CMK (cell line): ENCODE measurements around the gene MXD3.

Experiments
- DNase-seq: peaks from one replicate; pipeline ENCODE4 v3.0.0-alpha.2; 2010; ENCODE audit warnings: low read depth

The MXD3 gene

DNA sequence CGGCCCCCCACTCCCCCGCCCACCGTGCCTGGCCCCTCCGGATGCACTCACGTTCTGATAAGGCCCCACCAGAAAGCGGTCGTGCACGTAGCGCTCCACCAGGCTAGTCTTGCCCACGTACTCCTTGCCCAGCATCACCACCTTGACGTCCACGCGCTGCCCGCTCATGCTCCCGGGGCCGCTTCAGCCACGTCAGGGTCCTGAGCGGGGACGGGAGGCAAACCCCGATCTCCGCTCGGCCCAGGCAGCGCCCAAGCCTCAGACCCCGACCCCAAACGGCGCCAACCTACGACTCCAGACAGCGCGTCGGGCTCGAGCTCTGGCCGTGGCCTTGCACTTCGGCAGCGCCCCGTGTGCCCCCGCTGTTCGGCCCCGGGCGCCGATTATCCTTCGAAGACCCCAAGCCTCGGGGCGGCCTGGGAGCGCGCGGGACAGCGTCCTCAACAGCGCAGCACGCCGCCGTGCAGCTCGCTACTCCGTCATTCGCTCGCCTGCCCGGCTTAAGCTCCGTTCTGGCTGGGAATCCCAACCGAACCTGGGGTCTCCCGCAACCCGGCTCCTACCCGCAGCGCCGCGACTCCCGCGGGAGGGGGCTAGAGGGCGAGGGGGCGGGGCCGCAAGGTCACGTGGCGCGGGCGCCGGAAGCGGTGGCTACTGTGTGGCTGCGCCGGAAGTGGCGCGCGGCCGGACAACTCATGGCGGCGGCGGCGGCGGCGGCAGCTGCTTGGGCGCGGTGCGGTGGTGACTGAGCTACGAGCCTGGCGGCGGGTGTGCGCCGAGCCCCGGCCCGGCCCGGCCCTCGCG, 8.4 kb downstream of the MXD3 start, which contains the start of the genes PRELID1 and RAB24:
Gene PRELID1, plus strand, starts transcription at position 679 of the 804 bp plus-strand sequence. CDS start 187 bp downstream, outside the sequence.
Gene RAB24, minus strand, starts transcription at position 599 of the 804 bp plus-strand sequence. Its CDS starts 431 bp downstream, at position 168.
- DNase-seq, result no peak

DNA sequence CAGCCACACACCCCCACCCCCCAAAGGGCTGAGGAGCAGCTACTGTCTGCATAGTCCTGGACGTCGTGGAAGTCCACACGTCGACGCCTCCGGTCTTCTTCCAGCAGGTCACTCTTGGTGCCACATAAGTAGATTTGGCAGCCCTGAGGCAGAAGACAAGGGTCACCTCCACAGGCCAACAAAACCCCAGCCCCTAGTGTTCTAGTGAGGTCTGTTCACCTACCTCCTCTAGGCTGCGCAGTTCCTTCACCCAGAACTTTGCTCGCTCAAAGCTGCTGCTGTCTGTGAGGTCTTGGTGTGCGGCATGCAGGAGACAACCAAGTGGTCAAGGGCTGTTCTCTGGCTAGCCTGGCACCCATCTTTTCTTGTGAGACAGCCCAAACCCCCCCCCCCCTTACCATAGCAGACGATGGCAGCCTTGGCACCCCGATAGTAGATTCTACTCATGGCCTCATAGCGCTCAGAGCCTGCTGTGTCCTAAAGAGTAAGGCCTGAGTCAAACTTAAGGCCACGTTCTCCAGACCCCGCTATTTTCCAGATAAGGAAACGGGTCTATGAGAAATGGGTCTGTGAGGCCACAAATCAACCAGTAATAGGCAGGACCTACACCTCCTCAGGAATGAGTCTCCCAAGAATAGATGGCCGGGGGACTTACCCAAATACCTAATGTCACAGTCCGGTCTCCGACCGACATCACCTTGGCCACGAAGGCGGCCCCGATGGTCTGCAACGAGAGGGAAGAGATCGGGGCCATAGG, 9.2 kb downstream of the MXD3 start:
- DNase-seq, result no peak

DNA sequence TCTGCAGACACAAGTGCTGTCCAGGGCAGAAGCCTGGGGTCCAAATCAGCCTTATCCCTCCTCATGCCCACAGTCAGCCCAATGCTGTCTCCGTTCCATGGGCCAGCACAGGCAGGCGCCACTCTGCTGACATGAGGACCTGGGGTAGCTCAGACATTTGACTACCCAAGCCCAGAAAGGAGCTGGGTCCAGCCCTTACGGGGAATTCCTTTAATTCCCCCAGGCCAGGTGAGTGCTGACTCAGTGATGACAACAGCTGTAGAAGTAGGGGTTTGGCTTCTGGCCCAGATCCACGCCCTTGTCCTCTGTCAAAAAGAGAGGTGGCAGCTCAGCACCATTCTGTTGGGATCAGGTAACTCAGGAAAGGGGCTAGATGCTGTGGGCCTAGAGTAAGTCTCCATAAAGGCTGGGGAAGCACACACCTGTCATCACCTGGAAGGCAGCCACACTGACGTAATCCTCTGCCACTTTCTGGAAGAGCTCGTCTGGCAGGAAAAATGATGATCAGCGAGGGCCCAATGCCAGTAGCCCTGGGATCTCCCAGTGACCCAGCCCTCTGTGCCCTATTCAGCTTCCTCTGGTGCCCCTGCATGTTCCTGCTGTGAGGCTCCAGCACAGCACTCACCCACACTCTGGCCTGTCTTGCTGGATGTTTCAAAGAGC, 10.1 kb downstream of the MXD3 start:
- no peak for DNase-seq

- no peak for DNase-seq
Observed at GRCh38 chr5:177300951-177301350, 10.7 kb downstream of the MXD3 start.

GRCh38 chr5:177300236-177300880, 11.3 kb downstream of the MXD3 start:
- DNase-seq, result peak; percentile 76

- DNase-seq, result no peak
Observed at GRCh38 chr5:177299697-177300096, 12.0 kb downstream of the MXD3 start.

GRCh38 chr5:177297922-177298321, 13.8 kb downstream of the MXD3 start:
- no peak for DNase-seq

GRCh38 chr5:177296581-177296980, 15.1 kb downstream of the MXD3 start:
- no peak for DNase-seq

GRCh38 chr5:177295924-177296323, 15.8 kb downstream of the MXD3 start:
- no peak for DNase-seq

DNA sequence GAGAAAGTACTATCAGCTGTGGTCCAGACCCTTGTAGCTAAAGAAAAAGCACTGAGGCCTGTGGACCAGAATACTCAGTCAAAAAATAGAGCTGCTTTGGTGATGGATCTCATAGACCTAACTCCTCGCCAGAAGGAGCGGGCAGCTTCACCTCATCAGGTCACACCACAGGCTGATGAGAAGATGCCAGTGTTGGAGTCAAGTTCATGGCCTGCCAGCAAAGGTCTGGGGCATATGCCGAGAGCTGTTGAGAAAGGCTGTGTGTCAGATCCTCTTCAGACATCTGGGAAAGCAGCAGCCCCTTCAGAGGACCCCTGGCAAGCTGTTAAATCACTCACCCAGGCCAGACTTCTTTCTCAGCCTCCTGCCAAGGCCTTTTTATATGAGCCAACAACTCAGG, 17.1 kb downstream of the MXD3 start:
- DNase-seq, result no peak

- no peak for DNase-seq
Observed at GRCh38 chr5:177293819-177294581, 17.7 kb downstream of the MXD3 start.

- no peak for DNase-seq
Observed at GRCh38 chr5:177291735-177292134, 20.0 kb downstream of the MXD3 start.

DNA sequence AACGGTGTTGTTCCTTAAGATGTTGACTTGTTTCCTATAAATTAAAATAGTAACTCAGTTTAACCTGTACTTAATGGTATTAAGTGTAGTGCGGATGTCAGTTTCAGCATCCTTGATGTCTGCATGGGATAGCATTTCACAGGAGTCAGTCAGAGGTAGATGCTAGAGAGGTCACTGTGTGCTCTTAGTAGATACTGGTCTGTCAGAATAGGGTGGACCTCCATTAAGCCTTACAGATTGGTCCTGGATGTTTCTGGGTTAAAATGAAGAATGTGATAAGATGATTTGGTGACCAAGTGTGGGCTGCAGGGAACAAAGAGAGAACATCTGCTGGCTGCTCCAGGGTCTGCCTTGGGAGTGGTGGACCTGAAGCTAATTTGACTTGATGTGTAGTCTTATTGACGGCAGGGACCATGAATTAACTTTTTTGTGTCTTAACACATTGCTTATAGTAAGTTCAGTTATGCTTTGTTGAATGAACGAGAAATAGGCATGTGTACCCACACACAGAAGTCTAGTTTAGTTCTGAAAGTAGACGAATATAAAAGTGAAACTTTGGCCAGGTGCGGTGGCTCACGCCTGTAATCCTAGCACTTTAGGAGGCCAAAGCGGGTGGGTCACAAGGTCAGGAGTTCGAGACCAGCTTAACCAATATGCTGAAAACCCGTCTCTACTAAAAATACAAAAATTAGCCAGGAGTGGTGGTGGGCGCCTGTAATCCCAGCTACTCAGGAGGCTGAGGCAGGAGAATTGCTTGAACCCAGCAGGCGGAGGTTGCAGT, 20.7 kb downstream of the MXD3 start:
- no peak for DNase-seq

GRCh38 chr5:177288191-177288590, 23.5 kb downstream of the MXD3 start:
- DNase-seq, result no peak

- no peak for DNase-seq
Observed at GRCh38 chr5:177276886-177277285, 34.8 kb downstream of the MXD3 start.

- DNase-seq, result no peak
Observed at GRCh38 chr5:177275883-177276282, 35.8 kb downstream of the MXD3 start.

DNA sequence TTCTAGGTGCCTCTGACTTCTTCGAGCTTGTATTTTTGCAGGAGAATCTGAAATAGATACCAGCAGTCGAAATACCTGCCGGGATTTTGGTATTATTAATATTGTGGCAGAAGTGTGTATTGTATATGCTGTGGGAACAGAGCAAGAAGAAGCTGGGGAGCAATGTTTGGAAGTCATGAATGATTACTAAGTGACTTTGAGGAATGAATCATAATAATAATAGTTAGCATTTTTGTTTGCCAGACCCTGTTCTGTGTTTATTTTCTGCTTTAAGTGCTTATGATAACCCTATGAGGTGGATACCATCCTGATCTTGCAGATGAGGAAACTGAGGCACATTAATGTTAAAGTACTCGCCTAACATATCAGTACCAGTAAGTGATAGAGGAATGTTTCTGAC, 40.6 kb downstream of the MXD3 start:
- DNase-seq, result no peak

- DNase-seq, result no peak
Observed at GRCh38 chr5:177270653-177271052, 41.0 kb downstream of the MXD3 start.

- no peak for DNase-seq
Observed at GRCh38 chr5:177269976-177270375, 41.7 kb downstream of the MXD3 start.

- DNase-seq, result no peak
Observed at GRCh38 chr5:177269232-177269895, 42.3 kb downstream of the MXD3 start.
